Measurements from ENCODE around the gene SPG7.

The SPG7 gene

DNA sequence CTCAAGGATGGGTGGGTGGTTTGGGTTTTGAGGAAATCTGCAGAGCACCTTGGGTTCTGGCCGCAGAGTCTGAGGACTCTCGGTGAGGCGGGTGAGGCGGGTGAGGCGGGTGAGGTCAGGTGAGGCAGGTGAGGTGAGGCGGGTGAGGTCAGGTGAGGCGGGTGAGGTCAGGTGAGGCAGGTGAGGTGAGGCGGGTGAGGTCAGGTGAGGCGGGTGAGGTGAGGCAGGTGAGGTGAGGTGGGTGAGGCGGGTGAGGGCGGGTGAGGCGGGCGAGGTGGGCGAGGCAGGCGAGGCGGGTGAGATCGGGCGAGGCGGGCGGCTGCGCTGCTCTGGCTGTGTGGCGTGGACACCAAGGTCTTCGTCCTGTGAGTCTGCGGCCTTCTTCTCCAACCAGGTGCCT lies 28.2 kb downstream of the SPG7 start:
- no peak for DNase-seq
- TF ChIP-seq, protein P1, sequence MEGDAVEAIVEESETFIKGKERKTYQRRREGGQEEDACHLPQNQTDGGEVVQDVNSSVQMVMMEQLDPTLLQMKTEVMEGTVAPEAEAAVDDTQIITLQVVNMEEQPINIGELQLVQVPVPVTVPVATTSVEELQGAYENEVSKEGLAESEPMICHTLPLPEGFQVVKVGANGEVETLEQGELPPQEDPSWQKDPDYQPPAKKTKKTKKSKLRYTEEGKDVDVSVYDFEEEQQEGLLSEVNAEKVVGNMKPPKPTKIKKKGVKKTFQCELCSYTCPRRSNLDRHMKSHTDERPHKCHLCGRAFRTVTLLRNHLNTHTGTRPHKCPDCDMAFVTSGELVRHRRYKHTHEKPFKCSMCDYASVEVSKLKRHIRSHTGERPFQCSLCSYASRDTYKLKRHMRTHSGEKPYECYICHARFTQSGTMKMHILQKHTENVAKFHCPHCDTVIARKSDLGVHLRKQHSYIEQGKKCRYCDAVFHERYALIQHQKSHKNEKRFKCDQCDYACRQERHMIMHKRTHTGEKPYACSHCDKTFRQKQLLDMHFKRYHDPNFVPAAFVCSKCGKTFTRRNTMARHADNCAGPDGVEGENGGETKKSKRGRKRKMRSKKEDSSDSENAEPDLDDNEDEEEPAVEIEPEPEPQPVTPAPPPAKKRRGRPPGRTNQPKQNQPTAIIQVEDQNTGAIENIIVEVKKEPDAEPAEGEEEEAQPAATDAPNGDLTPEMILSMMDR (IDR thresholded peaks at IDR 0.05; ENCODE audit: low read depth, low read length) = no peak
- peaks cover 5% of the 10 kb centered on the region; the same call in 1 of the 2 replicates for H3K36me3 ChIP-seq

DNA sequence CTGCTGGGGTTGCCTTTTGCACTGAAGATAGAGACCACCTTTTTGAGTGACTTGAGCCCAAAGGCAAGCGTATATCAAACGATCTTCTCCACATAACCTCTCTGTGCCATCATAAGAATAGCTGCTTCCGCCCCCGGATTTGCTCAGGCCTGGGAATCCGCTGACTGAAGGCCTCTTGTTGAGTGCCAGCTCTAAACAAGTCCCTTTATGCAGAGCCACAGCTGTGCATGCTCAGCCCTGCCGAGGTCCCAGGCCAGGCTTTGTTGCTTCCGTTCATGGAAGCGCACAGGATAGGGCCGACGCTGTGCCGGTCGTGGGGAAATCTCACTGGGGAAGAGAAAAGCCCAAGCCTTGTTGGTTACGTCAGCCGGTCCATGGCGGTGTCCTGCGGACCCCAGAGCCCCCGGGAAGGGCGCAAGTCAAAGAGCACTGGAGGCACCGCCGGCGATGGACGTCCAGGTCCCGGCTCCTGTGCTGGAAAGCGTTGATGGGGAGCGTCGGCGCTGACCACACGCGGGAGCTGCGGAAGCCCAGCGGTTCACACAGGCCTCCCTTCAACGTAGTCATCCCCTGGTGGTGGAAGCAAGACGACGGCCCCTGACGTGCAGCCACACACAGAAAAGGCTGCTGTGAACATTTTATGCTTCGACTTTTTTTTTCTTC lies 28.8 kb downstream of the SPG7 start:
- no peaks in the 10 kb centered on the region for H3K9me3 ChIP-seq (ENCODE audit: severe bottlenecking)
- no peak overlapping the region for H3K4me3 ChIP-seq (ENCODE audit: low read depth, low read length)
- H3K27ac ChIP-seq = no peak overlapping the region
- H3K36me3 ChIP-seq = peaks cover 5% of the 10 kb centered on the region; the same call in 1 of the 2 replicates
- no peaks in the 10 kb centered on the region for H3K27me3 ChIP-seq (ENCODE audit: insufficient read depth, low read depth, severe bottlenecking)
- TF ChIP-seq, protein P1 (IDR thresholded peaks at IDR 0.05; ENCODE audit: low read depth, low read length) = no peak
- no peak for DNase-seq

More for the DNA sequence above, 28.2 kb downstream of the SPG7 start:
- Histone ChIP-seq H3K4me3 (ENCODE audit: low read depth, low read length) (no peak overlapping the region), H3K27me3 (ENCODE audit: insufficient read depth, low read depth, severe bottlenecking) (no peaks in the 10 kb centered on the region), H3K27ac (no peak overlapping the region), H3K9me3 (ENCODE audit: severe bottlenecking) (no peaks in the 10 kb centered on the region)

DNA sequence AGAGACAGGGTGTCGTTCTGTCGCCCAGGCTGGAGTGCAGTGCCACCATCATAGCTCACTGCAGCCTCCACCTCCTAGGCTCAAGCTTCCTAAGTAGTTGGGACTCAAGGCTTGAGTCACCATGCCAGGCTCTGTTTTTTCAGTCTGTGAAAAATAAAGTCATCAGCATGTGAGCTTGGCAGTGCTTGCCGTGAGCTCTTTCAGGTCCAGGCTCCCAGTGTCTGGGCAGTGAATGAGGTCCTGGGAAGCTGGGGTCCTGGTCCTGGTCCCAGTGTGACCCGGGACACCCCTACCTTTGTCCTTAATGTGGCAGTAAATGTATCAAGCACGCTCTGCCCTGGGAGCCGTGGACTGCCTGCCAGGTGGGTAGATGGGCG lies 29.3 kb downstream of the SPG7 start:
- TF ChIP-seq, protein P1 (IDR thresholded peaks at IDR 0.05; ENCODE audit: low read depth, low read length) = no peak
- Histone ChIP-seq H3K27me3 (ENCODE audit: insufficient read depth, low read depth, severe bottlenecking) (no peaks in the 10 kb centered on the region), H3K9me3 (ENCODE audit: severe bottlenecking) (no peaks in the 10 kb centered on the region), H3K4me3 (ENCODE audit: low read depth, low read length) (no peak overlapping the region), H3K27ac (no peak overlapping the region), H3K36me3 (peaks cover 5% of the 10 kb centered on the region; the same call in 1 of the 2 replicates)
- no peak for DNase-seq

DNA sequence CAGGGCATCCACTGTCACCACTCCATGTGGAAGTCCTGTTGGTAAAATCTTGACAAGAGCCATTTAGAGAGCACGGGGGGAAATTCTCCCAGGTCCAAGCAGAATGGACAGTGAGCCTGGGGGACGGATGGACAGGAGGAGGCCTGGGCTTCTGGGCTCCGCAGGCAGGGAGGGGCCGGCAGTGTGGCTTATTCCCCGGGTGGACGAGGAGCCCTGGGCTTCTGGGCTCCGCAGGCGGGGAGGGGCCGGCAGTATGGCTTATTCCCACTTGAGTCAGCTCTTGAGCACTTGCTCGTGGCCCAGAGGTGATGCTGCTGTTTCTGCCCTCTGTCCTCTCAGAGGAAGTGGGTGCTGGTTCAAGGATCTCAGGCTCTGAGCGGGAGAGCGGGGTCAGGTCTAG lies 30.1 kb downstream of the SPG7 start:
- Histone ChIP-seq H3K4me3 (ENCODE audit: low read depth, low read length) (no peak overlapping the region), H3K36me3 (peaks cover 5% of the 10 kb centered on the region; the same call in 1 of the 2 replicates), H3K27ac (no peak overlapping the region), H3K27me3 (ENCODE audit: insufficient read depth, low read depth, severe bottlenecking) (no peaks in the 10 kb centered on the region), H3K9me3 (ENCODE audit: severe bottlenecking) (no peaks in the 10 kb centered on the region)
- no peak for DNase-seq
- TF ChIP-seq, protein P1 (IDR thresholded peaks at IDR 0.05; ENCODE audit: low read depth, low read length) = no peak

DNA sequence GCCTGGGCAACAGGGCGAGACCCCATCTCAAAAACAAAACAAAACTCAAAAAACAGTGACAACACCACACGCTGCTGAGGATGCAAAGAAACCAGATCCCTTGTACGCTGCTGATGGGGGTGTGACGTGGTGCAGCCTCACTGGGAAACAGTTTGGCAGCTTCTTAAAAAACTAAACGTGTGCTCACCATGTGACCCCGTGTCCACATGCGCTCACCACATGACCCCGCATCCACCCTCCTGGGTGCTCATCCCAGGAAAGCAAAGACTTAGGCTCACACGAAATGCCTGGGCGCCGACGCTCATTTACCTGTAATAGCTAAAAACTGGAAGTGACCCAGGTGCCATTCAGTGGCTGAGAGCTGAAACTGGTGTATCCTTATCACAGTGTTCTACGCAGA lies 32.4 kb downstream of the SPG7 start:
- Histone ChIP-seq H3K27ac (no peak overlapping the region), H3K9me3 (ENCODE audit: severe bottlenecking) (no peaks in the 10 kb centered on the region), H3K27me3 (ENCODE audit: insufficient read depth, low read depth, severe bottlenecking) (no peaks in the 10 kb centered on the region), H3K36me3 (no peaks in the 10 kb centered on the region), H3K4me3 (ENCODE audit: low read depth, low read length) (no peak overlapping the region)
- TF ChIP-seq, protein P1 (IDR thresholded peaks at IDR 0.05; ENCODE audit: low read depth, low read length) = no peak
- DNase-seq = no peak

DNA sequence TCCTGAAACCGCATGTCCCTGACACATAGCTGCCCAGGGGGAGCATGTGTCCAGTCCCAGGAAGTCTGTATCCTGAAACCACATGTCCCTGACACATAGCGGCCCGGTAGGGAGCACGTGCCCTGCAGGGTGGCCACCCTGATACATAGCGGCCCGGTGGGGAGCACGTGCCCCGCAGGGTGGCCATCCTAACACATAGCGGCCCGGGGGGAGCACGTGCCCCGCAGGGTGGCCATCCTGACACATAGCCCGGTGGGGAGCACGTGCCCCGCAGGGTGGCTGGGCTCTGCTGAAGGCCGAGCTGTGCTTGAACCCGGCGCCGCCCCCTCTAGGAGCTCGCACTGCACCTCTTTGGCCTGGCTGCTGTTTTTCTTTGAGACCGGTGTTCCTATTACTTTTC lies 33.6 kb downstream of the SPG7 start:
- Histone ChIP-seq H3K9me3 (ENCODE audit: severe bottlenecking) (no peaks in the 10 kb centered on the region), H3K27me3 (ENCODE audit: insufficient read depth, low read depth, severe bottlenecking) (no peaks in the 10 kb centered on the region), H3K36me3 (no peaks in the 10 kb centered on the region), H3K4me3 (ENCODE audit: low read depth, low read length) (no peak overlapping the region), H3K27ac (no peak overlapping the region)
- TF ChIP-seq, protein P1 (IDR thresholded peaks at IDR 0.05; ENCODE audit: low read depth, low read length) = no peak
- no peak for DNase-seq

All from WERI-Rb-1 (cell line).